ENCODE data around the gene TAS2R14. TPM values are rescaled to one million over a fixed set of nuclear protein-coding genes. Genes with fewer than 3 reads are reported as not detected.

Gene TAS2R14
- polyA plus RNA-seq, 1 donor from 2014 or later: 14.9 TPM

GRCh38 chr12:10957741-10958140 is 18.7 kb upstream of the TAS2R14 start:
- Histone ChIP-seq H3F3A (ENCODE audit: insufficient read depth, low read length, poor library complexity, severe bottlenecking) (no peaks in the 10 kb centered on the region), H3K27ac (ENCODE audit: low read length) (no peak overlapping the region), H3K79me2 (replicated peaks; ENCODE audit: insufficient read depth, low read length) (no peaks in the 10 kb centered on the region), H3K27me3 (ENCODE audit: insufficient read depth, low read depth, low read length) (no peaks in the 10 kb centered on the region), H3K9me3 (ENCODE audit: low read length) (peaks cover 14% of the 10 kb centered on the region), H2AFZ (ENCODE audit: low read depth, low read length) (no peak overlapping the region), H4K20me1 (ENCODE audit: insufficient read depth) (no peaks in the 10 kb centered on the region), H3K9me2 (ENCODE audit: insufficient read depth, low read length) (no peaks in the 10 kb centered on the region), H3K9ac (ENCODE audit: low read length) (no peak overlapping the region), H3K4me2 (ENCODE audit: low read length) (no peak overlapping the region), H3K36me3 (ENCODE audit: insufficient read depth, low read length) (no peaks in the 10 kb centered on the region), H3K4me3 (ENCODE audit: low read length) (no peak overlapping the region)
- no peak for TF ChIP-seq POLR2AphosphoS5 (IDR thresholded peaks at IDR 0.05)
- no peak for TF ChIP-seq SMC3 (conservative IDR thresholded peaks at IDR 0.05; ENCODE audit: poor library complexity)

- H3K4me2 ChIP-seq (ENCODE audit: low read length): no peak overlapping the region
- H3K27ac ChIP-seq (ENCODE audit: low read length): no peak overlapping the region
These were observed 17.0 kb upstream of the TAS2R14 start for GRCh38 chr12:10956085-10956484.

More at GRCh38 chr12:10956085-10956484, 17.0 kb upstream of the TAS2R14 start:
- H3K9me2 ChIP-seq (ENCODE audit: insufficient read depth, low read length): no peaks in the 10 kb centered on the region
- no peak for TF ChIP-seq MXI1 (conservative IDR thresholded peaks at IDR 0.05; ENCODE audit: poor library complexity, severe bottlenecking)
- no peak for TF ChIP-seq CTCF (IDR thresholded peaks at IDR 0.05; ENCODE audit: poor library complexity, severe bottlenecking)
- no peak for TF ChIP-seq REST (IDR thresholded peaks at IDR 0.05; ENCODE audit: borderline replicate concordance)
- no peak for TF ChIP-seq SMC3 (conservative IDR thresholded peaks at IDR 0.05; ENCODE audit: poor library complexity)
- no peak for TF ChIP-seq EZH2 (IDR thresholded peaks at IDR 0.05; ENCODE audit: borderline replicate concordance, insufficient read depth, low read length, poor library complexity, severe bottlenecking)
- TF ChIP-seq RAD21 (conservative IDR thresholded peaks at IDR 0.05): no peak
- TF ChIP-seq POLR2AphosphoS5 (IDR thresholded peaks at IDR 0.05): no peak
- TF ChIP-seq EP300 (conservative IDR thresholded peaks at IDR 0.05; ENCODE audit: poor library complexity, severe bottlenecking): no peak
- TF ChIP-seq TAF1 (IDR thresholded peaks at IDR 0.05; ENCODE audit: low read depth): no peak
- no peaks in the 10 kb centered on the region for H3K79me2 ChIP-seq (replicated peaks; ENCODE audit: insufficient read depth, low read length)
- H3K9ac ChIP-seq (ENCODE audit: low read length): no peak overlapping the region
- no peaks in the 10 kb centered on the region for H3K36me3 ChIP-seq (ENCODE audit: insufficient read depth, low read length)
- no peaks in the 10 kb centered on the region for H3F3A ChIP-seq (ENCODE audit: insufficient read depth, low read length, poor library complexity, severe bottlenecking)
- H3K4me3 ChIP-seq (ENCODE audit: low read length): no peak overlapping the region
- H3K27me3 ChIP-seq (ENCODE audit: insufficient read depth, low read depth, low read length): no peaks in the 10 kb centered on the region
- peaks cover 14% of the 10 kb centered on the region for H3K9me3 ChIP-seq (ENCODE audit: low read length)
- no peaks in the 10 kb centered on the region for H4K20me1 ChIP-seq (ENCODE audit: insufficient read depth)
- no peak overlapping the region for H2AFZ ChIP-seq (ENCODE audit: low read depth, low read length)

Data from neural cell (in vitro differentiated cells).